Tracheal epithelial cell (primary cell): ENCODE results near the gene LEUTX. TPM values are rescaled to one million over a fixed set of nuclear protein-coding genes. Genes with fewer than 3 reads are reported as not detected.

Source experiments
- total RNA-seq: library from RNA; depleted of rRNA; stranded (reverse); fragments of >200 nt; gene quantifications from 2 replicates; pipeline ENCODE4 v1.2.1, GENCODE V29; 2014

Gene LEUTX
- total RNA-seq = not detected in 2 replicates

GRCh38 chr19:39778763-39779162, at the start of gene LEUTX:
LEUTX (plus strand) TSS chr19:39778854; CDS start chr19:39778921, 67 bp downstream.

GRCh38 chr19:39737891-39738290, 40.8 kb upstream of the LEUTX start, which contains the start of gene CLC:
CLC (minus strand) TSS chr19:39738029; CDS start chr19:39737952, 77 bp downstream.

GRCh38 chr19:39833464-39834286, 55.0 kb downstream of the LEUTX start, which contains the start of gene DYRK1B:
DYRK1B (minus strand) TSS chr19:39834162; CDS start chr19:39831867, 2,295 bp downstream.

Other genes with a start within 250 kb of the LEUTX start
- 1.1 and 1.2 TPM in 2 replicates for gene EID2B, start 246.0 kb upstream of the LEUTX start, total RNA-seq
- 4.5 and 5.1 TPM in 2 replicates for gene EID2, start 238.7 kb upstream of the LEUTX start, total RNA-seq
- gene LGALS13, start 176.3 kb upstream of the LEUTX start, total RNA-seq = not detected in 2 replicates
- gene LGALS16, start 122.9 kb upstream of the LEUTX start, total RNA-seq = not detected in 2 replicates
- not detected in 2 replicates for gene LGALS14, start 74.4 kb upstream of the LEUTX start, total RNA-seq
- gene CLC, start 40.8 kb upstream of the LEUTX start, total RNA-seq = not detected in 2 replicates
- 7.5 and 8.3 TPM in 2 replicates for gene DYRK1B, start 55.3 kb downstream of the LEUTX start, total RNA-seq
- gene FBL, start 67.5 kb downstream of the LEUTX start, total RNA-seq = 157 and 169 TPM in 2 replicates
- gene FCGBP, start 155.8 kb downstream of the LEUTX start, total RNA-seq = 0.43 and 0.96 TPM in 2 replicates
- gene PSMC4, start 192.3 kb downstream of the LEUTX start, total RNA-seq = 98.9 and 146 TPM in 2 replicates
- gene ZNF546, start 218.2 kb downstream of the LEUTX start, total RNA-seq = 0.24 and 1.5 TPM in 2 replicates